ENCODE results near the gene CEACAM3. TPM values are rescaled to one million over a fixed set of nuclear protein-coding genes. Genes with fewer than 3 reads are reported as not detected.

CEACAM3 gene
- not detected in 5 replicates for total RNA-seq (2022; extraction: Qiagen RNA extraction)

DNA sequence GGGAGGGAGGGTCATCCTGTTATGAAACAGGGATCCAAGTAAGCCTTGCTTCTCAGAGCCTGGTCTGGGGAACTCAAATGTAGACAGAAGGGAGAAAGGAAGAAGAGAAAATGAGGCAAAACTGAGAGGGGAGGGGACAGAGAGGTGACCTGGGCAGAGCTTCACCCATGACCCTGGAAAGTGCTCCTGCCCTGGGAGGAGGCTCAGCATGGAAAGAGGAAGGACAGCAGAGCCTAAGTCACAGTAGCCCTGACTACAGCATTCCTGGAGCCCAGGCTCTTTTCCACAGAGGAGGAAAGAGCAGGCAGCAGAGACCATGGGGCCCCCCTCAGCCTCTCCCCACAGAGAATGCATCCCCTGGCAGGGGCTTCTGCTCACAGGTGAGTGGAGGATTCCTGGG is at the start of gene CEACAM3:
CEACAM3 (plus strand) TSS at position 226 of the 400 bp plus-strand sequence; CDS start at position 317, 91 bp downstream.

DNA sequence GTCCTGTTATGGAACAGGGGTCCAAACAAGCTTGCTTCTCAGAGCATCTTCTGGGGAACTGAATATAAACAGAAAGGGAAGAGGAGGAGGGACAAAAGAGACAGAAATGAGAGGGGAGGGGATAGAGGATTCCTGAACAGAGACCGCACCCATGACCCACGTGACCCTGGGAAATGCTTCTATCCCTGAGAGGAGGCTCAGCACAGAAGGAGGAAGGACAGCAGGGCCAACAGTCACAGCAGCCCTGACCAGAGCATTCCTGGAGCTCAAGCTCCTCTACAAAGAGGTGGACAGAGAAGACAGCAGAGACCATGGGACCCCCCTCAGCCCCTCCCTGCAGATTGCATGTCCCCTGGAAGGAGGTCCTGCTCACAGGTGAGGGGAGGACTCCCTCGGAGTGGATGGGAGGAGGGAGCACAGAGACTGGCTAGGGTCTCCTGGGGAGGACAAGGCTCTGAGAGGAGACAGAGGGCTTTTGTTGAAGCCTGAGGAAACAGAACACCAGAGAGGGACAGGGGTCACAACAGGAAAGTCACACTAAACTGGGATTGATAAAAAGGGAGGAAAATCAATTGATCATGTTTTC is 41.0 kb upstream of the CEACAM3 start, which contains the start of gene CEACAM6:
CEACAM6 (plus strand) TSS at position 203 of the 586 bp plus-strand sequence; CDS start at position 312, 109 bp downstream.

DNA sequence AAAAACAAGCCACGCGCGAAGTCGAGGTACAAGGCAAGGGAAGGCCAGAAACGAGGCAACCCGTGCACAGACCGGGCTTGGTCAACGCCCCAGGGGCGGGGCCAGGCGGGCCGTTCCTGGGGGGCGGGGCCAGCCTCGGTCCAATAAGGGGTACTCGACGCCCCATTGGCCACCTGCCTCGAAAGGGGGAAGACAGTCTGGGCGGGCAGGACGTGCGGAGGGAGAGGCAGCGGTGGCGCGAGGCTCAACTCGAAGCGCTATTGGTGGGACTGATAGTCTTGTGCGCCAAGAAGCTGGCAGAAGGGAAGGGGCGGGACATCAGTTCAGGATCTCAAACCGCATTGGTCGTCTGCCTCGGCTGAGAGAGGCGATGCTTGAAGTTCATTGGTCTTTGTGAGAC is 48.2 kb downstream of the CEACAM3 start, which contains the start of gene LYPD4:
LYPD4 (minus strand) TSS at position 83 of the 400 bp plus-strand sequence. CDS start 5,398 bp downstream, outside the sequence.

DNA sequence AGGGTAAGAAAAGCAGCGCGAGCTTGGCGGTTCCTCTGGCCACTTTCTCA is 48.4 kb downstream of the CEACAM3 start, which contains the start of gene DMRTC2:
DMRTC2 (plus strand) TSS at position 42 of the 50 bp plus-strand sequence. CDS start 2,387 bp downstream, outside the sequence.

DNA sequence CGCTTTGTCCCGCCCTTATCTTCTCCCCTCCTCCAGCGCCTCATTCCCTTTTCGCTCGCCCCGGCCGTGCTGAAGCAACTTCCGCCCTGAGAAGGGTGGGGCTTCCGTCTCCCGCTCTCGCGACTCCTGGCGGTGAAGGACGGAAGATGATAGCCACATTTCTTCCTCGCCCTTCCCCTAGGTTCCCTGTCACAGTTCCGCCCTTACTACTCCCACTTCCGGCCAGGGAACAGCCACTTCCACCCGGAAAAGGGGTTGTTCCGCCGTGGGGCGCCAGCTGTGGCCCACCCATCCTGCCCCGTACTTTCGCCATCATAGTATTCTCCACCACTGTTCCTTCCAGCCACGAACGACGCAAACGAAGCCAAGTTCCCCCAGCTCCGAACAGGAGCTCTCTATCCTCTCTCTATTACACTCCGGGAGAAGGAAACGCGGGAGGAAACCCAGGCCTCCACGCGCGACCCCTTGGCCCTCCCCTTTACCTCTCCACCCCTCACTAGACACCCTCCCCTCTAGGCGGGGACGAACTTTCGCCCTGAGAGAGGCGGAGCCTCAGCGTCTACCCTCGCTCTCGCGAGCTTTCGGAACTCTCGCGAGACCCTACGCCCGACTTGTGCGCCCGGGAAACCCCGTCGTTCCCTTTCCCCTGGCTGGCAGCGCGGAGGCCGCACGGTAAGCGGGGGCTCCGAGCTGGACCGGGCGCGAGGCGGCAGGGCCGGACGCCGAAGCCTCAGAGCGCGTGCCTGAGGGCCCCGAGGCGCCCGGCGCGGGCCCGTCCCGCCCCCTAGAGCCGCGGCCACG is 63.4 kb downstream of the CEACAM3 start, which contains the start of gene RPS19:
RPS19 (plus strand) TSS at position 638 of the 801 bp plus-strand sequence. CDS start 520 bp downstream, outside the sequence.

Other genes starting within 250 kb of the CEACAM3 start
- gene CEACAM21, start 220.4 kb upstream of the CEACAM3 start, total RNA-seq (2022; extraction: Qiagen RNA extraction), result 0.15 TPM in 1 of 5 replicates, not detected in the others
- gene CEACAM4, start 169.5 kb upstream of the CEACAM3 start, total RNA-seq (2022; extraction: Qiagen RNA extraction), result not detected in 5 replicates
- gene CEACAM7, start 108.3 kb upstream of the CEACAM3 start, total RNA-seq (2022; extraction: Qiagen RNA extraction), result 0.04 to 0.12 TPM (median 0.09 TPM) in 4 of 5 replicates, not detected in the other
- gene CEACAM5, start 88.0 kb upstream of the CEACAM3 start, total RNA-seq (2022; extraction: Qiagen RNA extraction), result 1.5 to 1.9 TPM (median 1.6 TPM) in 5 replicates
- gene CEACAM6, start 41.1 kb upstream of the CEACAM3 start, total RNA-seq (2022; extraction: Qiagen RNA extraction), result 14.6 to 24.6 TPM (median 18.9 TPM) in 5 replicates
- gene LYPD4, start 48.1 kb downstream of the CEACAM3 start, total RNA-seq (2022; extraction: Qiagen RNA extraction), result not detected in 5 replicates
- not detected in 5 replicates for gene DMRTC2, start 48.5 kb downstream of the CEACAM3 start, total RNA-seq (2022; extraction: Qiagen RNA extraction)
- gene RPS19, start 63.7 kb downstream of the CEACAM3 start, total RNA-seq (2022; extraction: Qiagen RNA extraction), result 7,258 to 11,211 TPM (median 7,692 TPM) in 5 replicates
- gene CD79A, start 80.7 kb downstream of the CEACAM3 start, total RNA-seq (2022; extraction: Qiagen RNA extraction), result 0.92 to 1.2 TPM (median 1.0 TPM) in 5 replicates
- 73.8 to 121 TPM (median 110 TPM) in 5 replicates for gene ARHGEF1, start 86.6 kb downstream of the CEACAM3 start, total RNA-seq (2022; extraction: Qiagen RNA extraction)
- 0.21 to 0.37 TPM (median 0.30 TPM) in 5 replicates for gene ERFL, start 131.9 kb downstream of the CEACAM3 start, total RNA-seq (2022; extraction: Qiagen RNA extraction)
- gene RABAC1, start 162.7 kb downstream of the CEACAM3 start, total RNA-seq (2022; extraction: Qiagen RNA extraction), result 176 to 234 TPM (median 210 TPM) in 5 replicates
- 2.9 to 5.9 TPM (median 4.7 TPM) in 5 replicates for gene ATP1A3, start 197.6 kb downstream of the CEACAM3 start, total RNA-seq (2022; extraction: Qiagen RNA extraction)